Measurements from ENCODE around the gene PITPNM3.

The PITPNM3 gene

GRCh38 chr17:6477831-6478383 lies 78.4 kb downstream of the PITPNM3 start:
- no peak for TF ChIP-seq CTCF (conservative IDR thresholded peaks at IDR 0.05; ENCODE audit: low read depth, low read length)
- Histone ChIP-seq H3K4me2 (no peak overlapping the region), H4K20me1 (ENCODE audit: insufficient read depth) (no peaks in the 10 kb centered on the region), H3K9ac (no peak overlapping the region), H3K36me3 (ENCODE audit: insufficient read depth) (no peaks in the 10 kb centered on the region), H3K27me3 (ENCODE audit: insufficient read depth, low read depth) (no peaks in the 10 kb centered on the region), H3K79me2 (ENCODE audit: insufficient read depth, low read depth) (no peaks in the 10 kb centered on the region), H3K4me3 (IDR thresholded peaks at IDR 0.05; ENCODE audit: insufficient read depth, low read depth, low read length) (no peak overlapping the region), H2AFZ (ENCODE audit: low read depth) (no peak overlapping the region), H3K27ac (no peak overlapping the region), H3K4me1 (ENCODE audit: low read depth, poor library complexity, severe bottlenecking) (no peaks in the 10 kb centered on the region)

- no peaks in the 10 kb centered on the region for H3K4me1 ChIP-seq (ENCODE audit: low read depth, poor library complexity, severe bottlenecking)
- no peak overlapping the region for H2AFZ ChIP-seq (ENCODE audit: low read depth)
- H4K20me1 ChIP-seq (ENCODE audit: insufficient read depth), result no peaks in the 10 kb centered on the region
- H3K27me3 ChIP-seq (ENCODE audit: insufficient read depth, low read depth), result no peaks in the 10 kb centered on the region
- no peaks in the 10 kb centered on the region for H3K79me2 ChIP-seq (ENCODE audit: insufficient read depth, low read depth)
- TF ChIP-seq CTCF (conservative IDR thresholded peaks at IDR 0.05; ENCODE audit: low read depth, low read length), result no peak
- no peak overlapping the region for H3K4me2 ChIP-seq
- H3K36me3 ChIP-seq (ENCODE audit: insufficient read depth), result no peaks in the 10 kb centered on the region
- no peak overlapping the region for H3K4me3 ChIP-seq (IDR thresholded peaks at IDR 0.05; ENCODE audit: insufficient read depth, low read depth, low read length)
- no peak overlapping the region for H3K9ac ChIP-seq
- no peak overlapping the region for H3K27ac ChIP-seq
These were observed 79.6 kb downstream of the PITPNM3 start for GRCh38 chr17:6476810-6477179.

- Histone ChIP-seq H3K36me3 (ENCODE audit: insufficient read depth) (no peaks in the 10 kb centered on the region), H3K9ac (no peak overlapping the region)
These were observed 80.1 kb downstream of the PITPNM3 start for GRCh38 chr17:6476076-6476809.

GRCh38 chr17:6475411-6475810 lies 80.9 kb downstream of the PITPNM3 start:
- Histone ChIP-seq H2AFZ (ENCODE audit: low read depth) (no peak overlapping the region), H3K27me3 (ENCODE audit: insufficient read depth, low read depth) (no peaks in the 10 kb centered on the region), H3K9ac (no peak overlapping the region), H3K36me3 (ENCODE audit: insufficient read depth) (no peaks in the 10 kb centered on the region), H3K4me3 (IDR thresholded peaks at IDR 0.05; ENCODE audit: insufficient read depth, low read depth, low read length) (no peak overlapping the region), H3K4me1 (ENCODE audit: low read depth, poor library complexity, severe bottlenecking) (no peaks in the 10 kb centered on the region), H4K20me1 (ENCODE audit: insufficient read depth) (no peaks in the 10 kb centered on the region), H3K79me2 (ENCODE audit: insufficient read depth, low read depth) (no peaks in the 10 kb centered on the region), H3K27ac (no peak overlapping the region), H3K4me2 (no peak overlapping the region)
- no peak for TF ChIP-seq CTCF (conservative IDR thresholded peaks at IDR 0.05; ENCODE audit: low read depth, low read length)

More at GRCh38 chr17:6476076-6476809, 80.1 kb downstream of the PITPNM3 start:
- no peak for TF ChIP-seq CTCF (conservative IDR thresholded peaks at IDR 0.05; ENCODE audit: low read depth, low read length)
- Histone ChIP-seq H3K27ac (no peak overlapping the region), H3K79me2 (ENCODE audit: insufficient read depth, low read depth) (no peaks in the 10 kb centered on the region), H3K4me2 (no peak overlapping the region), H3K4me3 (IDR thresholded peaks at IDR 0.05; ENCODE audit: insufficient read depth, low read depth, low read length) (no peak overlapping the region), H3K27me3 (ENCODE audit: insufficient read depth, low read depth) (no peaks in the 10 kb centered on the region), H2AFZ (ENCODE audit: low read depth) (no peak overlapping the region), H4K20me1 (ENCODE audit: insufficient read depth) (no peaks in the 10 kb centered on the region), H3K4me1 (ENCODE audit: low read depth, poor library complexity, severe bottlenecking) (no peaks in the 10 kb centered on the region)
